Hepatocyte (in vitro differentiated cells): Measurements from ENCODE around the gene ELK3. TPM values are rescaled to one million over a fixed set of nuclear protein-coding genes. Genes with fewer than 3 reads are reported as not detected.

Experiments used
- polyA plus RNA-seq: library from polyadenylated mRNA; unstranded; fragments of >200 nt; fragmentation: Nextera tagmentation; extraction: Ambion mirVana; gene quantifications from 2 replicates; pipeline ENCODE4 v1.2.1, GENCODE V29; 2016
- small RNA-seq: library from RNA; depleted of rRNA; stranded (forward); fragments of <200 nt; gene quantifications from one replicate; pipeline ENCODE3, GENCODE V24; 2014
- total RNA-seq: library from RNA; depleted of rRNA; stranded (reverse); fragments of >200 nt; gene quantifications from 2 replicates; pipeline ENCODE4 v1.2.3, GENCODE V29; 2014

ELK3 gene
- total and polyA plus RNA-seq, 2 experiments from 2014 or later = 12.1 to 12.9 TPM

Small RNA genes within 50 kb of the gene (small RNA-seq; reads per million reads assigned to genes)
- gene RNU4-24P = not detected

Other genes with a start within 250 kb of the ELK3 start
- gene HAL, start 198.0 kb upstream of the ELK3 start, total RNA-seq = 1.3 and 1.8 TPM in 2 replicates
- 0.91 and 1.7 TPM in 2 replicates for gene HAL, start 198.0 kb upstream of the ELK3 start, polyA plus RNA-seq
- 89.0 and 90.5 TPM in 2 replicates for gene LTA4H, start 158.8 kb upstream of the ELK3 start, total RNA-seq
- 35.0 and 42.1 TPM in 2 replicates for gene LTA4H, start 158.8 kb upstream of the ELK3 start, polyA plus RNA-seq
- gene CDK17, start 206.1 kb downstream of the ELK3 start, total RNA-seq = 33.1 and 33.5 TPM in 2 replicates
- 10.6 and 13.8 TPM in 2 replicates for gene CDK17, start 206.1 kb downstream of the ELK3 start, polyA plus RNA-seq